Stimulated activated CD8-positive, alpha-beta memory T cell treated with anti-CD3 and anti-CD28 coated beads, Interleukin-7, amount 100 ng/mL, for 48 hours (primary cell): ENCODE measurements around the gene ERG.

ENCODE experiments used
- DNase-seq, 2 donors: peaks; one replicate each; pipeline ENCODE4 v3.0.0-alpha.2; 2020; ENCODE audit warnings: low read depth in 1 of 2; ENCODE audit errors: extremely low read depth in 1 of 2

Gene ERG

DNA sequence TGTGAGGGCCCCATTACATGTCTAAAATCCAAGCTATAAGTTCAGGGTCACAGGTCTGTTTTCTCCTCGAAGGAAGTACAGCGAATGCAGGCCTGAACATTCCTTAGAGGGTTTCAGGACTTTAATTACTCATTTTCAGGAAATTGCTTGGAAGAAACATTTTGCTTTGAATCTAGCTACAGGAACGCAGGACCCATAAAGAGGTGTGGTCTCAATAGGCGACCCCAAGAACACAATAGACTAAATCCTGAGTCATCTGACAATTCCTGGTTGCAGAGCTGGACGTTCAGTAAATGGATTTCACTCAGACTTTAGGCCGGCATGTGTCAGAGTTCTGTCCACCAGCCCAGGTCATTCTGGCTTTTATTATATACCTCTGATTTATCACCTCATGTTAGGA is 1.0 kb upstream of the ERG start:
- no peak for DNase-seq

DNA sequence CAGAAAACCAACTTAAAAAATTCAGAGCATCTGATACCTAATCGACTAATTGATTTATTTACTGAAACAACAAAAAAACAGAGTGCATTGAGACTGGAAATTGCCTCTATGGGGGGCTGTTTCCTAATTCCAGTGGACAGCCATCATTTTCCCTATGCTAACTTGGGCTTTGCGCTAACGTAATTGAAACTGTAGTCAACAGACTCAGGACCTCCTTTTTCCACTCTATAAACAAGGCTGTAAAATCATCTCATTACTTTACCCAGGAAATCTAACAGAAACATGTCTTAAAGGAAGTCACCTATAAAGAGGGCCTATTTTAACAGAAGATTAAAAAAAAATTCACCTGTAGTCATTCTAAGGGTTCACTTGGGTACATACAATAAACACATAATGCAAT is 2.1 kb downstream of the ERG start:
- no peak for DNase-seq

DNA sequence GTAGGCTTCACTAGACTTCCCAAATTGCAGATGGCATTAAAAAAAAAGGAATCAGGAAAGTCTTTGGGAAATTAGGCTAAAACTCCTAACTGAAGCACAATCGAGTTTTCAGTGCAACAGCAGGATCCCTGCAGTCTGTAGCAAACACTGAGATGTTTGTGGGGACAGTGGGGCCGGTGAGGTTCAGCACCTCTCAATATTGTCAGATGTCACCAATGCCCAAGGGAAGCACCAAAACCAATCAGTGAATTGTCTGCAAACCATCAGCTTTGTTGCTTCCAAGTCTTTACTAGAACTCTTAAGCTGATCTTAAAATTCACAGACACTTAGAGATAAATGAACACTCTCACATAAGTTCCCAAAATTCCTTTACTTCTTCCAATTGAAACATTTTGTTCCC is 2.6 kb downstream of the ERG start:
- DNase-seq, result no peak

DNA sequence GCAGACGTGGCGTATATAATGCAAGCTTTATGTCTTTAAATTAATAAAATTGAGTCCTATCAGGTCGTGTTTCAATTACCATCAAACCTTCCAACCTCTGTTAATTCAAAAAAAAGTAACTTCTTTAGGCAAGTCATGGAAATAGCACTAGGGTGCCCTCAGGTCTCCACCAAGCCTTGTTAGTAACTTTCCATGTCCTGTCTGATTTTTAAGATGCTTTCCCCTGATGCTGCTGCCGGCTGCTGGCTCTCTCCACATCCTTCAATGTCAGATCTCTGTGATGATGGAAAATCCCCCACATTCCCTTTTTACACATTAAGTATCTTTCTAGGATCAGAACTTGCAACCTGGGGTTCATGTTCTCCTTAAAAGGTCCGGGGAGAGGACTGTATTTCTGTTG is 3.0 kb downstream of the ERG start:
- DNase-seq, result no peak

DNA sequence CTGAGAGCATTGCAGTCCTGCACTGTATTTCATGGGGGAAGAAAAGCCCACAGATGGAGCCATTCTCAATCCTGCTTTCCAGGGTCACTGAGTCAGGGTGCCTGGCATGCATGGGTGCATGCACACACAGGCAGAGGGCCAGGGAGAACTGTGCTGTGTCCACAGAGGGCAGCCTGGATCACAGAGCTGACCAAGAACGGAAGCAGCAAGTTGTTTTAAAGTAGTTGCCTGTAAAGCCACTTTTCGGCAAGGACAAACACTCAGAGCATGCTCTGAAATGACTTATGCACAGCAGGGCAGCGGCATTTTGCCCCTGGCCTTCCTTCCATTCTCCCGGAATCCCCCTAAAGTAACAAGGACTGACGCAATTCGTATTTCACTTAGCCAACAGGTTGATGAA is 3.6 kb downstream of the ERG start:
- DNase-seq, result no peak

DNA sequence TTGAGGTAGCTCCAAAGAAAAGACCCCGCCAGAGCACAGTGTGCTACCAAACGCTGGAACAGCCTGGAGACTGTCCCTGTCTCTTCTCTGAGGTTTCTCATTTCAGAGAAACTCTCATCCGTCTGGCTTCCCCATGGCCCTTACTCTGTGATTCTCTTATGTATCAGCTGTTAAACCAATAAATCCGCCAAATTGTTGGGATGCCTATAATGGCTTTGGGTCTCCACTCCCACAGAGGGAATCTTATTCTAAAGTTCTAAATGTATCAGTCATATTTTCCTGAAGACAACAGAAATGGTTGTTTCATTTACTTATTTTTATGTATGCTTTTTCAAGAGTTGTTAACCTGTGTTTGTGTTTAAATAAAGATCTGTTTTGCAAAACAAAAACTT is 4.0 kb downstream of the ERG start:
- DNase-seq, result no peak

DNA sequence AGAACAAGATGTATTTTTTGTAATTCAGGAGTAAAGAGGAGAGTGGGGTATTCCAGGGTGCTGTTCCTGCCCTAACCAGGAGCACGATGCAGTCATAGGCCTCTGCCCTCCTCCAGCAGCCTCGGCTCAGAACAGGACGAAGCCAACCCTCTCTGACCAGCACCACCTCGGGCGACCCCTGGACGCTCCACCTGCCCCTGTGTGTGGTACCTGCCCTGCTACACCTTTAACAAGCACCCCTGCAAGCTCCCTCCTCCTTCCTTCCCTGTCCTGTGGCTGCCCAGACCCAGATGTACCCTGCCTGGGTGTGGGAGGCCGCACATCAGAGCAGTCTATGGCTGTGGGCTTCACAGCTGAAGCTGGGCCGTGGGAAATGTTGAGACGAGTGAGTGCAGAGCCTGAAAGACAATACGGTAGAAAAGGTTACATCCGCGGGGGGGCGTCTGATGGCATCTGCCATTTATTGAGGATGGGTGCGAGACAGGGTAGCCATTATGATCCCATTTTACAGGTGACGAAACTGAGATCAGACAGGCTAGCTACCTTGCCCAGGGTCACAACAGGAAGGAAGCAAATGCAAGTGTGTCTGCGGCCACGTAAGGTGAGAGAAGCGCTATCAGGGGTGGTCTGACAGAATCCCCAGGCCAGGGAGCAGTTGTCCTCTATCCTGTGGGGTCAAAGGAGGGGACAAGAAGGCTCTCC is 4.6 kb downstream of the ERG start:
- DNase-seq, result no peak

DNA sequence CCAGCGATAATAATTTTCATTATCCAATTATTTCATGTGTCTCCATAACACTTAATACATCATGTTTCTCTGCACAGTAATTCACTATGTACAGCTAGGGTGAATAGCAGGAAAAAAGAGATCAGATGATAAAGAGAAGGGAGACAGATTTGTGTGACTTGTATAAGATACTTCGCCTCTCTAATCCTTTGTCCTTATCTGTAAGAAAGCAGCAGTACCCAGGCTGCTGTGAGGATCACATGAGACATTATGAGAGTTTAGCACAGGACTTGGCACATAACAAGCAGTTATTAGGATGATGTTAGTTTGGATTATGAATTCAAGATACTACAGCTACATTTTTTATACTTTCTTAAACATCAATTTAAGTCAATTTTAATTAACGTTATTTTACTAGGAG is 6.3 kb downstream of the ERG start:
- DNase-seq, result no peak

DNA sequence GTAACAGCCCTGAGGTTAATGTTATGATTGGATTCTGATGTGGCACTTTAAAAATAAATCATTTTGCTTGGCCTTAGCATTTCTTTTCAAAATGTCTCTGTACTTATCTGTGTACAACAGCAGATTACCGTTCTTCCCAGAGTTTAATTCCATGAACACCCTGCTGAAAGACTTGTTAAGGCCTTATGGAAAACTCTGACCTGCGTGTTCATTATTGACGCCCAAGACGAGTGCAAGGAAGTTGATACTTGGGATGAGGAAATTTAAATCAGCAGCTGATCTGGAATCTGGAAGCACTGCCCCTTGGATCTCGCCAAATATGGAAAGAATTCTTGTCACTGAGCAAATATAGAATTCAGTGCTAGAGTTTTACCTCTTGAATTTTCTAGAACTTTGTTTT is 6.7 kb downstream of the ERG start:
- DNase-seq, result no peak

DNA sequence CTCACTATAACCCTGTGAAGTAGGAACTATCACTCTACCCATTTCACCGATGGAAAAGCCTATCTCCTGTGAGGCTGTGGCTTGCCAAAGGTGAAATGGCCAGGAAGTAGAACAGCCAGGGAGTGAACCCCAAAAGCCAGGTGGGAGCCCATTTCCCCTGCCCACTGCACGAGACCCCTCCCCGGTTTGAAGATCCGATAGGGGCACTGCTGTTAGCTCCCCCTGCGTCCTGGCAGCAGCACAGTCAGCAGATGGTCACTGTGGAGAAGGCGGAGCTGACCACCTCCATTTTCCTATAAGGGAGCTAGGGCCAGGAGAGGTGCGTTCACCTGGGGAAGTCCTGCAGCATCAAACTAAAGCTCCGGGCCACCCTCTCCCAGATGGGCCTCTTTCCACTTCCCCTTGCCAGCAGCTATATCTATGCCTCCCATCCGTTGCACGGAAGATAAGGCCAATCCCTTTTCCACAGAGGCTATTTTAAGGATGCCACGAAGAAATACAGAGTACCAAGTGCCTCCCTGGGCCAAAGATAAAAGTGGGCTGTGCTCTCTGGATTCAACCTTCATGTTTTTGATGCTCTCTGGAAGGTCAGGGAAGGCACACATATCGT is 7.8 kb downstream of the ERG start:
- no peak for DNase-seq

DNA sequence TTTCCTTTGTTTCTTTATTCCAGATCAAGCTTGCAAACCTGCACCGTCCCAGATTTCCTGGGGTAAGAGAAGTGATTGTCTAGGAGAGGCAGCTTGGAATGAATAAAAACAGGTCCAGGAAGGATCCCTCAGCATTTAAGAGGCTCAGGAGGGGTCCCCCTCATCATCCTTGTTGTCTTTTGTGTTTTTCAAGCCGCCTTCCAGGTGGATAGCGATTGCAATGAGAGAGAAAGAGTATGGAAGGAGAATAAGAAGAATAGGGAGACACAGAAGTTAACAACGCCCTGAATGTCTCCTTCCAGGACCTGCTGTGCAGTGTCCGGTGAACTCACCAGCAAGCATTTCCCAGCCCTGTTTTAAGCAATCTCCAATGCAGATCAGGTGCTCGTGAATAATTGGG is 8.5 kb downstream of the ERG start:
- DNase-seq, result no peak

DNA sequence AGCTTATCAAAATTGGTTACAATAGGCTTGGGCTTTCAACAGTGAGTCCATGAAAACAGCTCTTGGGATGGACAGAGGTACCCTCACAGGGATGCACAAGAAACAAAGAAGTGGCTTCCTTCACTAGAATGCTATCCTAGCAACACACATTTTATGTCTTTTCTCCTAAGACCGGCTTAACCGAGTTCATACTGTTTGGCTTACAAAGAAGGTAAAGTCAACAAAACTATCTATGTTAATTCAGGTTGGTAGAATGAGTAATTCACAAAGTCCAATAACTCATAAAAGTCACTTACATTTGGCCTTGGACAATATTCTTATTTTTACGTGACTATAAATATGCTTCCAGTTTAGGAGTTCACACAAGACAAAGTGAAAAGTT is 9.0 kb downstream of the ERG start:
- no peak for DNase-seq

DNA sequence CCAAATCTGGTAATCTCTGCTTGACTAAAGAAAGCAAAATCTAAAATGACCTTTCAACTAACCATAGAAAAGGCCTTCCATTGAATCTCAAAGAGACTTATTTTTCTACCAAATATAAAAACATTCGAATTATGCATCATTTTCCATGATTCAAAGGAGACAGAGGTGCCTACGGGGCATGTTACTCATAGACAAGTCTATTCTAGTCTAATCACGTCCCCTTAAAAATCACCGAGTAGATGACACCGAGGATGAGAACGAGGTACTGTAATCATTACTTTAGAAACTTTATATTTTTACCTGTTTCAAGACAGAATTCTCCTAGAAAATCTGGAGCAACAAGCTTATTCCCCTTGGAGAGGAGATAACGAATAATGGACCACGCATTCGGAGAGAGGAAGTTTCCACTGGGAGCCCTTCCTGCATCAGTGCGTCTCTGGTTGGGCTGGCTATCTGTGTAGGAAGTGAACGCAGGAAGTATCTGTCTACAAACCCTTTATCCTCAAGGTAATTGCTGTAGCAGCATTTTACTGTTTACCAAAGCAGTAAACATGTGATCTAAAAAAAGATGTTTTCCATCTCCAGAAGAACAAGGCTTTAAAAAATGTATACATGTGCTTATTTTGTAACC is 9.5 kb downstream of the ERG start:
- DNase-seq, result no peak

DNA sequence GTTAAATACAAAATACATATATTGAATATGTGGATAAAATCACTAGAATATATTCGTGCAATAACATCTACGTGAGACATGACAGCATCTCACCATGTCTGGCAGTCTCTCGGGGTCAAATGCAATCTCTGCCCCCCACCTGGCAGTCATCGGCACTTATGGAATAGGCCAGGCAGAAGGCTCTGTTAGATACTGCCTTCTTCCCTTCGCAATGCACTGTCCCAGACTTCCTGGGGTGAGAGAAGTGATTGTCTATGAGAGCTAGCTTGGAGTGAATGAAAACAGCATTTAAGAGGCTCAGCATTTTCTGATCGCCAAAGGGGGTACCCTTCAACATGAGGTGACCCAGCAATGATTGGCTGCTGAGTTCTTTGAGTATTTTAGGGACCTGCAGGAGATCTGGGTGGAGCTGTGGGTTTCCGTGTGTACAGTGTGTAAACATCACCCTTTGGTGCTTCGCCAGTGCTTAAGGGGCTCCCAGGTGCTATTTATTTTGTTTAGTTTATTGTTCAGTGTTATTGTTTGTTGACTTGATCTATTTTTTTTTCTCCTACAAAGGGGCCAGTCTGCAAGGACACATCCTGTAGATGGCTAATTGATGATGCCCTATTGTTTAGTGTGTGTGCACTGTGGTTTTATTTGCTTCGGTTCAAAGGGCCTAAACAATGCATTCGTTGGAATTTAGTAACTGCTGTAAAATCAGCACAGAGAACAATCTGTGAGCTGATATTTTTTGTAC is 10.2 kb downstream of the ERG start:
- no peak for DNase-seq

DNA sequence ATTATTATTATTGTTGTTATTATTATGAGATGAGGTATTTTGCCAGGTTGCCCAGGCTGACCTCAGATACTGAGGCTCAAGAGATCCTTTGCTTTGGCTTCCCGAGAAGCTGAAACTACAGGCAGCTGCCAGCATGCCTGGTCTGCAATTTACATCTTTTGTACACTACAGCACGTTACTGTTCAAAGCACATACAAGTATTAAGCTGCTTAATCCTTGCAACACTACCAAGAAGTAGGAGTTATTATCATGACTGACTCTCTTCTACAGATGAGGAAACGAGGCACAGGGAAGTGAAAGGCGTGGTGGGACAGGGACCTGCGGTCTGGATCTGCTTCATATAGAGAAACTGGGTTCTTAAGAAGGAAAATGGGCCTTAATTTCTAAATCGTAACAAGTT is 11.6 kb downstream of the ERG start:
- no peak for DNase-seq

DNA sequence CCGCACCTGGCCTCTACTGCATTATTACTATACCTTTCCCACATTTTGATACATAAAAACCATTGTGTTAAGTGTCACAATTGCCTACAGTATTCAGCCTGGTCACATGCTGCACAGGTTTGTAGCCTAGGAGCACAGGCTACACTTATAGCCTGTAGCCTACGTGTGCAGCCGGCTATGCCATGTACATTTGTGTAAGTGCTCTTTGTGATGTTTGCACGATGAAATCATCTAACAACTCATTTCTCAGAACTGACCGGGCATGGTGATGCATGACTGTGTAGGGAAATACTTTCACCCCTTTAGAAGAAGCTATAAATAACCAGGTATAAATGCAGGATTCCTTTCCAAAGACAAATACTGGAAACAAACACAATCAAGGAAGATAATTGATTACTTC is 12.1 kb downstream of the ERG start:
- no peak for DNase-seq

DNA sequence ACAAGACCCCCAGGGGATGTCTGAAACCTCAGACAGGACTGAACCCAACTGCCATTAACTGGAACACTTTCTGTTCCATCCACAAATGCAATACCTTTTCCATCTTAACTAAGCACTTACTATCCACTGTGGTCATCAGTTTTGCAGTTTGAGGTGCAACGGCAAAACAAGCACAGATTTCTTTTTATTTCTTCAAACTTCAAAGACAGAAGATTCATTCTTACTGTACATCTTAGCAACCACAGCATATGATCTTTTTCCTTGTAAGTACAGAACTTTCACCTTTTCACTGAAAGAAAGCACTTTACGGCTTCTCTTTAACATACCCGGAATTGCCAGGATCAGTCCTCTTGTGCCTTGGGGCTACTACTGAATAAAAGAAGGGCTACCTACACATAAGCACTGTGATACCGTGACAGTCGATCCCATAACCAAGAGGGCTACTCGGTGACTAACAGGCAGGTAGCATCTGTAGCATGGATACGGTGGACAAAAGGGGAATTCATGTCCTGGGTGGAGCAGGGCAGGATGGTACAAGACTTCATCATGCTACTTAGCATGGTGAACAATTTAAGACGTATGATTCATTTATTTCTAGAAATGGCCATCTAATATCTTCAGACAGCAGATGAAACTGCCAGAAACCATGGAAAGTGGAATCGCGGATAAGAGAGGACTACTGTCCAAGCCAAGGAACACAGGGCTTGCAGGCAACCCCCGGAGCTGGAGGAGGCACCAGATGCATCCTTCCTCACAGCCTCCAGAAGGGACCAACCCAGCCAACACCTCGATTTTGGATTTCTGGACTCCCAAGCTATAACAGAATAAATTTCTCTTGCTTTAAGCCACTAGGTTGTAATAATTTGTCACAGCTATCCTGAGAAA is 18.4 kb downstream of the ERG start:
- DNase-seq, result no peak

DNA sequence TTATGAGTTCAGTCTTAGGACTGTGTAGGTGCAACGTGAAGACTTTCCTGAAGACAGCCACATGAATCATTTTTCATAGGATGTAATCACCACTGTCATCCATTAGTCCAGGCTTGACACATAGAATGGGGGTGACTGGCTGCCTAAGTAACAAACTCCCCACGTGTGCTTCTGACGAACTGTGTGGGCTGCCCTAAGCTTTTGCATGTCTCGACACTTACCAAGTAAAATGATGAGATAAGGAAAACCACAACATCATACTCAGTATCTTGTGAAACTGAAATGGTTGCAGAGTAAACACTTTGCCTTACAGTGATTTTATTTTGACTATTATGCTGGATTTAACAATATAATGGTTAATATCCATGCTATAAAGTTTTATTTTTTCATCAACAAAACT is 19.5 kb downstream of the ERG start:
- DNase-seq, result peak in 1 of 2 donors; percentile 29

DNA sequence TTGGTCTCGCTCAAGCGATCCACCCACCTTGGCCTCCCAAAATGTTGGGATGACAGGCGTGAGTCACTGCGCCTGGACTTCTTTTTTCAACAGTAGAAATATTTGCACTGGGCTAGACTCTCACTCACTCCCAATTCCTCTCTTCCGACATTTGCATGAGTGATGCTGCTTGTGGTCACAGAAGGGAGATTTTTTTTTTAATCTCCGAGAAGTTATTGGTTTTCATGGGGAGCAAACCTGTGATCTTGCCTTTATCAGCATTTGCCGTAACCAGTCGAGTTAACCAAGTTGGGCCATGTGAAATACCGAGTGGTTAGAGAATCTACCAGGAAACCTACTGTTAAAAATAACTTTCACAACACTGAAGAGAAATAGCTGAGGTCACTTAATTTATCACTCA is 21.1 kb downstream of the ERG start:
- DNase-seq, result no peak

DNA sequence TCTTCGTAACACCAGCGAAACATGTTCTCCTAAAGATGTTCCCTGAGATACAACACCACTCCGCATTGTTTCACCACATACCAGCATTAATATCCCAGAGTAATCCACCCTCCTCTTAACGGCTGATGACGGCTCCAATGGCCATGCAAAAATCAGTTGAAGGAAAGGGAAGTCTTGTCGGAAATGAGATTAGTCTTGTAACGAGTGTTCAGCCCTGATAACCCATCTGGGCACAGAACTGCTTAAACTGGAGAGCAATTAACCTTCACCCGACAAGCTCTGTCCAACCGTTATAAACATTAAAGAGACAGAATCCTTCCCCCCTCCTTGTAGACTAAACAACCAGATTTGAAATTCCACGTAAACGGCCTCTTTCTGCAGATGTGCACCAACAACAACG is 21.9 kb downstream of the ERG start:
- DNase-seq, result no peak

DNA sequence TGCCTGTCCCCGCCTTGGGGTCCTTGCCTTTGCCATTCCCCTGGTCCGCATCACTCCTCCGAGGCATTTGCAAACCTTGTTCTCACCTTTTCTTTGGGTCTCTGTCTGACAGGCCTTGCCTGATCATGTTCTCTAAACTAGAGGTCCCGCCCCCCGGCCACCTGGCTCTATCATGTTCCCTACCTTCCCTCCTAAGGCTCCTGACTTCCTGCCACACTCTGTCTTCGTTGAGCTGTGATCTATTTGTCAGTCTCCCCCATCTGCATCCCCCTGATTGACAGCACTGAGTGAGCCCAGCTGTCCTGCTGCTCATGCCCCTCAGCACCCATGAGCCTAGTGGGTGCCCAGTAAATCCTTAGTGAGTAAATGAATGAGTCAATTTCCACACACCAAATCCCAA is 22.8 kb downstream of the ERG start:
- DNase-seq, result no peak
